Fibroblast of skin of right quadriceps (primary cell): ENCODE measurements around the gene BACH2.
"Not testable (repeated sequence)": the region's sequence is repeated elsewhere in the genome, so short reads cannot be mapped to it uniquely, and the experiment has no call there.

Experiments
- DNase-seq: peaks from one replicate; pipeline ENCODE4 v3.0.0-alpha.2; 2013

Gene BACH2

GRCh38 chr6:90119618-90120017 is 177.0 kb downstream of the BACH2 start:
- no peak for DNase-seq

- DNase-seq: no peak
Measured at GRCh38 chr6:90118581-90118980, 178.1 kb downstream of the BACH2 start.

GRCh38 chr6:90118069-90118468 is 178.6 kb downstream of the BACH2 start:
- DNase-seq: no peak

GRCh38 chr6:90116126-90116525 is 180.5 kb downstream of the BACH2 start:
- DNase-seq: not testable (repeated sequence)

- DNase-seq: no peak
Measured at GRCh38 chr6:90113389-90113788, 183.3 kb downstream of the BACH2 start.

GRCh38 chr6:90111387-90111786 is 185.3 kb downstream of the BACH2 start:
- no peak for DNase-seq

- DNase-seq: no peak
Measured at GRCh38 chr6:90110971-90111370, 185.7 kb downstream of the BACH2 start.

GRCh38 chr6:90109141-90109540 is 187.5 kb downstream of the BACH2 start:
- DNase-seq: no peak

GRCh38 chr6:90107771-90108282 is 188.8 kb downstream of the BACH2 start:
- no peak for DNase-seq

GRCh38 chr6:90107371-90107770 is 189.3 kb downstream of the BACH2 start:
- no peak for DNase-seq

GRCh38 chr6:90106449-90106848 is 190.2 kb downstream of the BACH2 start:
- no peak for DNase-seq

GRCh38 chr6:90105506-90106170 is 191.0 kb downstream of the BACH2 start:
- no peak for DNase-seq

- no peak for DNase-seq
Measured at GRCh38 chr6:90103056-90103800, 193.4 kb downstream of the BACH2 start.

GRCh38 chr6:90101403-90101802 is 195.2 kb downstream of the BACH2 start:
- no peak for DNase-seq

- peak; percentile 35 for DNase-seq
Measured at GRCh38 chr6:90100059-90100665, 196.5 kb downstream of the BACH2 start.

GRCh38 chr6:90098627-90099026 is 198.0 kb downstream of the BACH2 start:
- DNase-seq: no peak

GRCh38 chr6:90098001-90098531 is 198.6 kb downstream of the BACH2 start:
- peak; percentile 98 for DNase-seq

- peak; percentile 13 for DNase-seq
Measured at GRCh38 chr6:90097356-90097755, 199.3 kb downstream of the BACH2 start.

- DNase-seq: no peak
Measured at GRCh38 chr6:90096818-90097217, 199.8 kb downstream of the BACH2 start.

GRCh38 chr6:90095788-90096187 is 200.9 kb downstream of the BACH2 start:
- no peak for DNase-seq

- DNase-seq: no peak
Measured at GRCh38 chr6:90095145-90095544, 201.5 kb downstream of the BACH2 start.

GRCh38 chr6:90093558-90094073 is 203.0 kb downstream of the BACH2 start:
- DNase-seq: no peak

- DNase-seq: no peak
Measured at GRCh38 chr6:90090866-90091265, 205.8 kb downstream of the BACH2 start.
